Stimulated activated CD8-positive, alpha-beta memory T cell treated with anti-CD3 and anti-CD28 coated beads, Interleukin-7, amount 100 ng/mL, for 24 hours (primary cell): ENCODE results near the gene CLPX.
"Not testable (repeated sequence)": the region's sequence is repeated elsewhere in the genome, so short reads cannot be mapped to it uniquely, and the experiment has no call there.

Experiments used
- DNase-seq: peaks from one replicate; pipeline ENCODE4 v3.0.0-alpha.2; 2020; ENCODE audit warnings: low read depth

Gene CLPX

GRCh38 chr15:65206750-65207149 is 21.6 kb upstream of the CLPX start:
- no peak for DNase-seq

- no peak for DNase-seq
These were observed 20.0 kb upstream of the CLPX start for GRCh38 chr15:65204931-65205660.

GRCh38 chr15:65204236-65204930 is 19.2 kb upstream of the CLPX start:
- no peak for DNase-seq

GRCh38 chr15:65201918-65202317 is 16.8 kb upstream of the CLPX start:
- no peak for DNase-seq

- DNase-seq = no peak
These were observed 13.4 kb upstream of the CLPX start for GRCh38 chr15:65198571-65198970.

- DNase-seq = no peak
These were observed 12.1 kb upstream of the CLPX start for GRCh38 chr15:65197337-65197645.

GRCh38 chr15:65196637-65197336 is 11.6 kb upstream of the CLPX start:
- DNase-seq = no peak

- DNase-seq = no peak
These were observed 10.4 kb upstream of the CLPX start for GRCh38 chr15:65195548-65195923.

- DNase-seq = no peak
These were observed 9.8 kb upstream of the CLPX start for GRCh38 chr15:65194826-65195547.

GRCh38 chr15:65192016-65192415 is 6.9 kb upstream of the CLPX start:
- no peak for DNase-seq

- no peak for DNase-seq
These were observed 4.1 kb upstream of the CLPX start for GRCh38 chr15:65189102-65189740.

GRCh38 chr15:65188472-65188871 is 3.3 kb upstream of the CLPX start:
- not testable (repeated sequence) for DNase-seq

- DNase-seq = peak; percentile 14
These were observed 756 bp downstream of the CLPX start for GRCh38 chr15:65184305-65184867.

- DNase-seq = no peak
These were observed 1.3 kb downstream of the CLPX start for GRCh38 chr15:65183865-65184159.

- DNase-seq = no peak
These were observed 2.6 kb downstream of the CLPX start for GRCh38 chr15:65182538-65182937.

- not testable (repeated sequence) for DNase-seq
These were observed 3.4 kb downstream of the CLPX start for GRCh38 chr15:65181582-65182353.

- DNase-seq = no peak
These were observed 5.0 kb downstream of the CLPX start for GRCh38 chr15:65180167-65180566.

- no peak for DNase-seq
These were observed 7.2 kb downstream of the CLPX start for GRCh38 chr15:65177901-65178300.

- no peak for DNase-seq
These were observed 9.1 kb downstream of the CLPX start for GRCh38 chr15:65176056-65176455.

- no peak for DNase-seq
These were observed 9.6 kb downstream of the CLPX start for GRCh38 chr15:65175511-65175910.

GRCh38 chr15:65174509-65174908 is 10.6 kb downstream of the CLPX start:
- DNase-seq = no peak
